NT2/D1 (cell line): ENCODE results near the gene LDB3.

ENCODE experiments used
- SUZ12 ChIP-seq: IDR thresholded peaks from 2 replicates; pipeline ENCODE4 v1.6.1; 2011; ENCODE audit not compliant: insufficient read length, insufficient read depth; ENCODE audit errors: extremely low read depth
- YY1 ChIP-seq: IDR thresholded peaks from 2 replicates; pipeline ENCODE4 v1.6.1; 2011; ENCODE audit not compliant: insufficient read length, insufficient read depth
- ZNF274 ChIP-seq: IDR thresholded peaks from 2 replicates; pipeline ENCODE4 v1.6.1; 2011; ENCODE audit warnings: mild to moderate bottlenecking, low read depth, low read length

DNA sequence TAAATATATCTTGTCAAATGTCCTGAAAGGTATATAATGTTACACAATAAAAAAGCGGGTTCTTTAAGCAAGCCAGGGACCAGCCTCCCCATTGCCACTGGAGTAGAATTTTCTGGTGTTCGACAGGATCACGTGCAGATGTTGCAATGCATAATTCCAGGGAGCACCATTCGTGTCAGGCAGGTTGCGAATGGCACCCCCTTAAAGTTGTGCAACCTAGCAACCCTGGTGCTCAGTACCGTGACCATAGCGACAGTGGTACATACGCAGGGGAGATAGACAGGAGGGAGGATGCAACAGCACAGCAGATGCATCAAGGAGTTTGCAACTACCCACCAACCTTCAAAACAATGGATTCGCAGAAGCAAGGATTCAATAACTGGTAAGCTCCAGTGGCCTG, 81.5 kb downstream of the LDB3 start:
- TF ChIP-seq ZNF274 (no peak), SUZ12 (no peak), YY1 (no peak)
